Caco-2 (cell line): ENCODE measurements around the gene ADAMTS15. TPM values are rescaled to one million over a fixed set of nuclear protein-coding genes. Genes with fewer than 3 reads are reported as not detected.

ENCODE experiments used
- BruUV-seq: library from RNA; stranded (reverse); fragments of 400-500 nt; replicated peaks from 2 replicates; lab custom pipeline; 2021; lab: Mats Ljungman, UMichigan
- CTCF ChIA-PET: fragments of 300-600 bp; sonication (Branson Sonifier 250); formaldehyde crosslinking; loops from one replicate; lab custom pipeline; 2022; ENCODE audit warnings: antibody characterized with exemption; lab: Charles Lee
- POLR2A ChIA-PET: fragments of 300-600 bp; sonication (Branson Sonifier 250); formaldehyde crosslinking; loops from one replicate; lab custom pipeline; 2022; ENCODE audit warnings: antibody characterized with exemption; lab: Charles Lee
- DNase-seq, 2 experiments: peaks; one replicate each; pipeline versions ENCODE4 v3.0.0 to v3.0.0-alpha.2; 2020 to 2022
- H3K27me3 ChIP-seq: replicated peaks from 2 replicates; pipeline ENCODE4 v1.6.0; 2011; ENCODE audit warnings: low read length; ENCODE audit not compliant: control insufficient read depth, insufficient read depth
- H3K36me3 ChIP-seq: 2 replicates; pipeline ENCODE4 v1.5.1; 2011; ENCODE audit warnings: low read length; ENCODE audit not compliant: control insufficient read depth, insufficient read depth
- H3K4me1 ChIP-seq: fragments of 250-450 bp; sonication (Bioruptor Pico); 2 replicates; pipeline ENCODE4 v1.5.1; 2020; ENCODE audit warnings: mild to moderate bottlenecking
- H3K4me3 ChIP-seq: 2 replicates; pipeline ENCODE4 v1.5.1; 2011; ENCODE audit warnings: low read depth, mild to moderate bottlenecking, control low read depth, low read length
- H3K9me3 ChIP-seq: fragments of 250-450 bp; sonication (Bioruptor Pico); 2 replicates; pipeline ENCODE4 v1.5.1; 2020; ENCODE audit warnings: mild to moderate bottlenecking, moderate library complexity
- H3K27ac Mint-ChIP-seq: one replicate; pipeline ENCODE4 v1.8.0; 2022; ENCODE audit warnings: mixed read lengths; ENCODE audit not compliant: unreplicated experiment
- H3K27me3 Mint-ChIP-seq: one replicate; pipeline ENCODE4 v1.8.0; 2022; ENCODE audit warnings: mixed read lengths; ENCODE audit not compliant: insufficient read depth, unreplicated experiment
- H3K36me3 Mint-ChIP-seq: one replicate; pipeline ENCODE4 v1.8.0; 2022; ENCODE audit warnings: mild to moderate bottlenecking, mixed read lengths; ENCODE audit not compliant: insufficient read depth, unreplicated experiment
- H3K4me1 Mint-ChIP-seq: one replicate; pipeline ENCODE4 v1.8.0; 2022; ENCODE audit warnings: low read depth, mixed read lengths; ENCODE audit not compliant: unreplicated experiment
- H3K4me3 Mint-ChIP-seq: one replicate; pipeline ENCODE4 v1.8.0; 2022; ENCODE audit warnings: mild to moderate bottlenecking, moderate library complexity, mixed read lengths; ENCODE audit not compliant: unreplicated experiment
- H3K9me3 Mint-ChIP-seq: one replicate; pipeline ENCODE4 v1.8.0; 2022; ENCODE audit warnings: mixed read lengths; ENCODE audit not compliant: unreplicated experiment
- intact Hi-C: fragments of 100-400 bp; cut with micrococcal nuclease; formaldehyde crosslinking; loops from one replicate; pipeline ENCODE4 v1.10.0; 2022; ENCODE audit not compliant: unreplicated experiment
- total RNA-seq: library from RNA; stranded (reverse); gene quantifications from 2 replicates; pipeline ENCODE4 v1.2.3, GENCODE V29; 2022
- TF ChIP-seq, protein P1 (sequence below), 2 experiments: fragments of 200-600 bp in 1 of 2; IDR thresholded peaks; 1 replicate in 1 of 2; 2 replicates in 1 of 2; pipeline versions ENCODE4 v1.5.1 to v1.8.0; 2011 to 2022; ENCODE audit warnings: antibody characterized with exemption in 1 of 2, control low read depth in 1 of 2, inconsistent platforms in 1 of 2, low read depth in 1 of 2, low read length in 1 of 2, mild to moderate bottlenecking in 1 of 2, moderate library complexity in 1 of 2; ENCODE audit not compliant: insufficient read depth in 1 of 2, severe bottlenecking in 1 of 2, unreplicated experiment in 1 of 2

Gene ADAMTS15
- total RNA-seq, 1 experiment from 2014 or later = 0.20 TPM

DNA sequence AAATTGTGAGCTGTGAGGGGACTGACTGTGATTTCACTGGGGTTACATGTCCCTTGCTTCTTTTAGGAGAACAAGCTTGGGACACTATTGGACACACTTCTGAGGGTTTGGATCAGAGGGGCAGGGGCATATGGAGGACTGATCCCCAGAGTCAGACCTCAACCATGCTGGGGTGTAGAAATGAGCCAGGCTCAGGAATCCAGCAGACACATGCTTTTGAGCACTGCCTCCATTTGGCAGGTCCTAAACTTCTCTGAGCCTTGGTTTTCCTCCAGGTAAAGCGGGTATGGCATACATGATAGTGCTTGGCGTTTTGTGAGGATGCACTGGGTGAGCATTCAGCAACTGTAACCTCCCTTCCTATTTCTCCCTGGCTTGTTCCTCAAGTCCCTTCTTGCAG is 74.7 kb downstream of the ADAMTS15 start:
- Mint-ChIP-seq H3K4me1 (peaks cover 9% of the 10 kb centered on the region), H3K27ac (no peak overlapping the region), H3K4me3 (no peak overlapping the region), H3K9me3 (no peaks in the 10 kb centered on the region), H3K36me3 (no peaks in the 10 kb centered on the region), H3K27me3 (peaks cover 2% of the 10 kb centered on the region)
- Histone ChIP-seq H3K27me3 (no peaks in the 10 kb centered on the region), H3K9me3 (no peaks in the 10 kb centered on the region), H3K36me3 (no peaks in the 10 kb centered on the region), H3K4me1 (peaks cover 24% of the 10 kb centered on the region), H3K4me3 (no peak overlapping the region)
- DNase-seq = no peak
- ChIA-PET CTCF (no interaction called here), POLR2A (no interaction called here)
- TF ChIP-seq, protein P1, sequence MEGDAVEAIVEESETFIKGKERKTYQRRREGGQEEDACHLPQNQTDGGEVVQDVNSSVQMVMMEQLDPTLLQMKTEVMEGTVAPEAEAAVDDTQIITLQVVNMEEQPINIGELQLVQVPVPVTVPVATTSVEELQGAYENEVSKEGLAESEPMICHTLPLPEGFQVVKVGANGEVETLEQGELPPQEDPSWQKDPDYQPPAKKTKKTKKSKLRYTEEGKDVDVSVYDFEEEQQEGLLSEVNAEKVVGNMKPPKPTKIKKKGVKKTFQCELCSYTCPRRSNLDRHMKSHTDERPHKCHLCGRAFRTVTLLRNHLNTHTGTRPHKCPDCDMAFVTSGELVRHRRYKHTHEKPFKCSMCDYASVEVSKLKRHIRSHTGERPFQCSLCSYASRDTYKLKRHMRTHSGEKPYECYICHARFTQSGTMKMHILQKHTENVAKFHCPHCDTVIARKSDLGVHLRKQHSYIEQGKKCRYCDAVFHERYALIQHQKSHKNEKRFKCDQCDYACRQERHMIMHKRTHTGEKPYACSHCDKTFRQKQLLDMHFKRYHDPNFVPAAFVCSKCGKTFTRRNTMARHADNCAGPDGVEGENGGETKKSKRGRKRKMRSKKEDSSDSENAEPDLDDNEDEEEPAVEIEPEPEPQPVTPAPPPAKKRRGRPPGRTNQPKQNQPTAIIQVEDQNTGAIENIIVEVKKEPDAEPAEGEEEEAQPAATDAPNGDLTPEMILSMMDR (IDR thresholded peaks at IDR 0.05; ENCODE audit: insufficient read depth in 1 of 2, low read depth in 1 of 2, low read length in 1 of 2, severe bottlenecking in 1 of 2, unreplicated experiment in 1 of 2) = no peak
- no TSS peak for BruUV-seq
- intact Hi-C loops = no loop called here

DNA sequence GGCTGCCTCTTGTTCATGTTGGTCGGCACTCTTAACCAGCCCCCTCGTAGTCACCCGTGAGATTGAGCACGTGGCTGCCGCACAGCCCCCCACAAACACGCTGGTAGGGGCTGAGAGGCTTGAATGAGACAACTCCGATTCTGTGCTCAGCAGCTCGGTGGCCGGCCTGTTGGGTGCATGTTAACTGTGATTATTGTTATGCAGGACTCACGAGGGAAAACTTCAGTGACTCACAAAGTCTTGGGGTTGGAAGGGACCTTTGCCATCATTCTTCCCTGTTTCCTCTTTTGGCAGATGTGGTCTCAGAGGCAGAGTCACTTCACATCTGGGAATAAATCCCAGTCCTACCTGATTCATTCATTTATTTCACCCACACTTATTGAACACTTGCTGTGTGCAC is 75.2 kb downstream of the ADAMTS15 start:
- no TSS peak for BruUV-seq
- Mint-ChIP-seq H3K4me1 (peaks cover 9% of the 10 kb centered on the region), H3K27me3 (peaks cover 3% of the 10 kb centered on the region), H3K9me3 (no peaks in the 10 kb centered on the region), H3K4me3 (no peak overlapping the region), H3K36me3 (no peaks in the 10 kb centered on the region), H3K27ac (no peak overlapping the region)
- POLR2A ChIA-PET = no interaction called here
- H3K9me3 ChIP-seq = no peaks in the 10 kb centered on the region
- CTCF ChIA-PET = no interaction called here
- intact Hi-C loops = no loop called here
- DNase-seq = no peak
- no peak overlapping the region for H3K4me3 ChIP-seq
- H3K27me3 ChIP-seq = no peaks in the 10 kb centered on the region
- peaks cover 21% of the 10 kb centered on the region for H3K4me1 ChIP-seq
- TF ChIP-seq, protein P1 (IDR thresholded peaks at IDR 0.05; ENCODE audit: insufficient read depth in 1 of 2, low read depth in 1 of 2, low read length in 1 of 2, severe bottlenecking in 1 of 2, unreplicated experiment in 1 of 2) = no peak
- H3K36me3 ChIP-seq = no peaks in the 10 kb centered on the region

DNA sequence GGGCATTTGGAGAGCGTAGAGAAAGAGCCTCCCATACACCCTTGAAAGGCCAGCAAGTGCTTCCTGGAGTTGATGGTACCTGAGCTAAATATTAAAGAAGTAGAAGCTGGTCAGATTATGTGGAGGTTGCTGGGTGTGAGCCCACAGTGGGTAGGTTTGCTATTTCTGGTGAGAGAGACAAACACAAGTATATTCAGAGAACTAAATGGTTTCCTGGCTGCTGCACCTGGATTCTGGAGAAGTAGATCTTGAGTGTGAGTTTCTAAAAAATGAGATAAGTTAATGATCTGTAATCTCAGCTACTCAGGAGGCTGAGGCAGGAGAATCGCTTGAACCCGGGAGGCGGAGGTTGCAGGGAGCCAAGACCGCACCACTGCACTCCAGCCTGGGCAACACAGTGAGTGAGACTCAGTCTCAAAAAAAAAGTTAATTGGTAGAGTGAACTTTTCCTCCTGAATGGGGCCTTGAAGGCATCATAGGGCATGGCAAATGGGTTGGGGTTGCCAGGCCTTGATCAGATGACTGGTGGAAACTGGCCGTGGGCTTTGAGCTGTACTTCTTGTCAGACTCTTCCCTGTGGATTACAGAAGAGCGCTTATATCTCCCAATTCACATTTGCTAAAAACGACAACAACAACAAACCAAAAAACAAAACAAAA is 75.8 kb downstream of the ADAMTS15 start:
- peaks cover 20% of the 10 kb centered on the region for H3K4me1 ChIP-seq
- intact Hi-C loops = no loop called here
- DNase-seq = no peak
- H3K27me3 ChIP-seq = no peaks in the 10 kb centered on the region
- Mint-ChIP-seq H3K27ac (no peak overlapping the region), H3K36me3 (no peaks in the 10 kb centered on the region), H3K27me3 (peaks cover 3% of the 10 kb centered on the region), H3K9me3 (no peaks in the 10 kb centered on the region), H3K4me1 (peaks cover 9% of the 10 kb centered on the region), H3K4me3 (no peak overlapping the region)
- BruUV-seq = no TSS peak
- POLR2A ChIA-PET = no interaction called here
- no peaks in the 10 kb centered on the region for H3K9me3 ChIP-seq
- no peaks in the 10 kb centered on the region for H3K36me3 ChIP-seq
- CTCF ChIA-PET = no interaction called here
- TF ChIP-seq, protein P1 (IDR thresholded peaks at IDR 0.05; ENCODE audit: insufficient read depth in 1 of 2, low read depth in 1 of 2, low read length in 1 of 2, severe bottlenecking in 1 of 2, unreplicated experiment in 1 of 2) = no peak
- no peak overlapping the region for H3K4me3 ChIP-seq
